Measurements from ENCODE around the gene SPECC1L. TPM values are rescaled to one million over a fixed set of nuclear protein-coding genes. Genes with fewer than 3 reads are reported as not detected.

Gene SPECC1L
- total and polyA plus RNA-seq, 10 of the 15 experiments (the other 5 are each of a cell fraction or from before 2014, with no cell fraction given) = 1.9 to 40.6 (median 19.1) TPM

GRCh38 chr22:24271386-24271854, 789 bp downstream of the SPECC1L start:
- Histone ChIP-seq H3K9ac (ENCODE audit: control insufficient read depth, insufficient read depth, low read length) (peak overlapping the region; percentile 78), H3K4me3 (peak overlapping the region; percentile 94), H3K4me1 (ENCODE audit: control insufficient read depth, insufficient read depth, low read length) (peaks cover 14% of the 10 kb centered on the region), H2AFZ (ENCODE audit: control insufficient read depth, low read depth, low read length) (peak overlapping the region; percentile 79), H3K9me3 (replicated peaks; ENCODE audit: control insufficient read depth, insufficient read depth, low read length) (no peaks in the 10 kb centered on the region), H3K27me3 (replicated peaks in 1 of 2; ENCODE audit: control insufficient read depth in 2 of 2, insufficient read depth in 2 of 2, low read length in 1 of 2) (no peaks in the 10 kb centered on the region), H3K79me2 (ENCODE audit: control insufficient read depth, insufficient read depth, low read length) (peaks cover 51% of the 10 kb centered on the region), H3K4me2 (ENCODE audit: control insufficient read depth, insufficient read depth) (peak overlapping the region; percentile 77), H3K36me3 (ENCODE audit: control insufficient read depth in 2 of 2, insufficient read depth in 2 of 2, low read length in 1 of 2) (no peaks in the 10 kb centered on the region), H3K27ac (ENCODE audit: control insufficient read depth, insufficient read depth) (peak overlapping the region; percentile 78), H4K20me1 (ENCODE audit: control insufficient read depth, insufficient read depth) (no peaks in the 10 kb centered on the region; the same call in 1 of the 2 replicates)
- under 1% methylated on average over 25 of the region's 25 CpGs for WGBS (ENCODE audit: insufficient coverage, insufficient replicate concordance, low lambda C conversion rate, missing lambda C conversion rate)
- in situ Hi-C loops (cut with MboI) = no loop called here
- intact Hi-C loops (cut with micrococcal nuclease; ENCODE audit: unreplicated experiment) = no loop called here
- ChIA-PET POLR2A (interaction anchor here (0.6 to 1.7 kb wide), 2 partner anchors 14 to 236 kb away, joined by 3 to 6 read pairs; no protein-coding TSS in a partner anchor), CTCF (interaction anchor here (2.9 kb wide), 1 partner anchor 17 kb away, joined by 8 read pairs; no protein-coding TSS in a partner anchor), RAD21 (ENCODE audit: unreplicated experiment) (interaction anchor here (0.6 to 2.0 kb wide), 3 partner anchors 14 to 251 kb away, joined by 3 to 7 read pairs (median 3); no protein-coding TSS in a partner anchor), SMC1A (ENCODE audit: uncharacterized antibody, unreplicated experiment) (interaction anchor here (1.0 to 4.0 kb wide), 3 partner anchors 12 to 131 kb away, joined by 3 to 21 read pairs (median 4); no protein-coding TSS in a partner anchor)
- FAIRE-seq (no peak), ATAC-seq (no peak), DNase-seq (ENCODE audit: low read depth, low spot score) (no peak)
- BruUV-seq (replicated peaks) = no TSS peak
- TF ChIP-seq REST (IDR thresholded peaks at IDR 0.05; ENCODE audit: low read depth, low read length) (no peak), SUZ12 (IDR thresholded peaks at IDR 0.05; ENCODE audit: unreplicated experiment) (no peak), BACH1 (IDR thresholded peaks at IDR 0.05; ENCODE audit: borderline replicate concordance) (no peak), FOXM1 (IDR thresholded peaks at IDR 0.05; ENCODE audit: low read depth, low read length) (no peak), CREB1 (IDR thresholded peaks at IDR 0.05; ENCODE audit: low read depth) (no peak), E4F1 (IDR thresholded peaks at IDR 0.05; ENCODE audit: borderline replicate concordance, partially characterized antibody) (no peak), PRDM15 (CRISPR knock-in tag; IDR thresholded peaks at IDR 0.05) (no peak), FOS (IDR thresholded peaks at IDR 0.05; ENCODE audit: borderline replicate concordance, extremely low read depth, insufficient read length) (no peak), BCLAF1 (IDR thresholded peaks at IDR 0.05) (no peak), TCF3 (IDR thresholded peaks at IDR 0.05; ENCODE audit: borderline replicate concordance, insufficient read depth, low read depth, low read length) (no peak)
